ENCODE results near the gene C3orf20. TPM values are rescaled to one million over a fixed set of nuclear protein-coding genes. Genes with fewer than 3 reads are reported as not detected.

The C3orf20 gene
- total RNA-seq, 4 donors from 2014 or later = not detected

GRCh38 chr3:14719006-14719405 lies 44.1 kb downstream of the C3orf20 start:
- WGBS, 2 donors = 92 to 94% methylated on average over 2 of the region's 2 CpGs
- Histone ChIP-seq H3K9me3 (peaks cover 0 to under 1% (median 0%) of the 10 kb centered on the region in 4 donors), H3K36me3 (peaks cover 0 to 16% (median 0%) of the 10 kb centered on the region in 3 donors), H3K4me3 (no peak overlapping the region), H3K27me3 (no peaks in the 10 kb centered on the region), H3K27ac (no peak overlapping the region), H3K4me1 (no peaks in the 10 kb centered on the region)
- TF ChIP-seq POLR2A (IDR thresholded peaks at IDR 0.05) = no peak
- TF ChIP-seq EP300 (IDR thresholded peaks at IDR 0.05) = no peak
- TF ChIP-seq CTCF (IDR thresholded peaks at IDR 0.05) = no peak
- no peak for DNase-seq (ENCODE audit: low spot score in 2 of 2)

- no peaks in the 10 kb centered on the region for H3K9me3 ChIP-seq
- no peak for TF ChIP-seq POLR2A (IDR thresholded peaks at IDR 0.05)
- no peak for TF ChIP-seq CTCF (IDR thresholded peaks at IDR 0.05)
- no peak for TF ChIP-seq EP300 (IDR thresholded peaks at IDR 0.05)
- no peak for DNase-seq (ENCODE audit: low spot score in 2 of 2)
- peaks cover 0 to 16% (median 0%) of the 10 kb centered on the region in 4 donors for H3K4me1 ChIP-seq
- no peak overlapping the region for H3K27ac ChIP-seq
- no peak overlapping the region for H3K4me3 ChIP-seq
- 71 to 72% methylated on average over 8 of the region's 8 CpGs for WGBS, 2 donors
- H3K27me3 ChIP-seq = no peaks in the 10 kb centered on the region
- peaks cover 0 to 9% (median 0%) of the 10 kb centered on the region in 3 donors for H3K36me3 ChIP-seq
Measured at GRCh38 chr3:14721126-14721864, 46.4 kb downstream of the C3orf20 start.

- peaks cover 0 to 19% (median 0%) of the 10 kb centered on the region in 4 donors for H3K4me1 ChIP-seq
- H3K9me3 ChIP-seq = no peaks in the 10 kb centered on the region
- no peak overlapping the region for H3K4me3 ChIP-seq
- H3K36me3 ChIP-seq = peaks cover 0 to 20% (median 0%) of the 10 kb centered on the region in 3 donors
- H3K27me3 ChIP-seq = no peaks in the 10 kb centered on the region
- TF ChIP-seq CTCF (IDR thresholded peaks at IDR 0.05) (no peak), EP300 (IDR thresholded peaks at IDR 0.05) (peak in 1 of 2 donors; percentile 57), POLR2A (IDR thresholded peaks at IDR 0.05) (no peak)
- DNase-seq (ENCODE audit: low spot score in 2 of 2) = peak in 1 of 2 donors; percentile 16
- peak overlapping the region in 2 of 4 donors; percentile 32 to 63 for H3K27ac ChIP-seq
- WGBS, 2 donors = 38 to 46% methylated on average over 5 of the region's 5 CpGs
Measured at GRCh38 chr3:14725013-14725412, 50.1 kb downstream of the C3orf20 start.

GRCh38 chr3:14725564-14726440 lies 50.9 kb downstream of the C3orf20 start:
- WGBS, 2 donors = 46 to 52% methylated on average over 9 of the region's 9 CpGs
- TF ChIP-seq EP300 (IDR thresholded peaks at IDR 0.05) (no peak), CTCF (IDR thresholded peaks at IDR 0.05) (no peak), POLR2A (IDR thresholded peaks at IDR 0.05) (no peak)
- Histone ChIP-seq H3K4me3 (no peak overlapping the region), H3K9me3 (no peaks in the 10 kb centered on the region), H3K36me3 (peaks cover 0 to 20% (median 0%) of the 10 kb centered on the region in 3 donors), H3K4me1 (peaks cover 0 to 19% (median 0%) of the 10 kb centered on the region in 4 donors), H3K27ac (peak overlapping the region in 2 of 4 donors; percentile 32 to 63), H3K27me3 (no peaks in the 10 kb centered on the region)
- DNase-seq (ENCODE audit: low spot score in 2 of 2) = peak in 1 of 2 donors; percentile 7

All from tibial nerve (tissue), 4 donors.